ENCODE measurements around the gene KCNN4. TPM values are rescaled to one million over a fixed set of nuclear protein-coding genes. Genes with fewer than 3 reads are reported as not detected.
A peak's percentile ranks its signal among the peaks of the same experiment; 100 is the strongest.

The KCNN4 gene
- total RNA-seq, 6 experiments from 2014 or later, result 0.18 to 1.4 (median 0.27) TPM; not detected in 1

GRCh38 chr19:43784241-43784980, 3.6 kb upstream of the KCNN4 start:
- TF ChIP-seq CTCF (IDR thresholded peaks at IDR 0.05), result no peak
- no peak for TF ChIP-seq POLR2A (IDR thresholded peaks at IDR 0.05)
- intact Hi-C loops (cut with DNase I), result loop anchor here in 1 of 2 donors (5.0 kb wide), 1 partner anchor 37 kb away; no protein-coding TSS in a partner anchor

GRCh38 chr19:43783636-43784035, 2.9 kb upstream of the KCNN4 start:
- Histone ChIP-seq H3K4me3 (no peak overlapping the region), H3K9me3 (no peaks in the 10 kb centered on the region), H3K27ac (no peak overlapping the region), H3K36me3 (no peaks in the 10 kb centered on the region), H3K4me1 (no peaks in the 10 kb centered on the region), H3K27me3 (no peaks in the 10 kb centered on the region)
- intact Hi-C loops (cut with DNase I), result loop anchor here in 1 of 2 donors (5.0 kb wide), 1 partner anchor 36 kb away; no protein-coding TSS in a partner anchor
- TF ChIP-seq POLR2A (IDR thresholded peaks at IDR 0.05) (no peak), CTCF (IDR thresholded peaks at IDR 0.05) (no peak)
- WGBS (ENCODE audit: insufficient coverage, low coverage, low lambda C conversion rate, missing lambda C conversion rate), result 74% methylated on average over 8 of the region's 8 CpGs
- no peak for ATAC-seq
- no peak for DNase-seq

More at GRCh38 chr19:43784241-43784980, 3.6 kb upstream of the KCNN4 start:
- no peak overlapping the region for H3K4me3 ChIP-seq
- no peaks in the 10 kb centered on the region for H3K4me1 ChIP-seq
- ATAC-seq (peak in 1 of 4 donors; percentile 36), DNase-seq (no peak)
- no peak overlapping the region for H3K27ac ChIP-seq
- H3K27me3 ChIP-seq, result no peaks in the 10 kb centered on the region
- H3K9me3 ChIP-seq, result no peaks in the 10 kb centered on the region
- no peaks in the 10 kb centered on the region for H3K36me3 ChIP-seq
- WGBS (ENCODE audit: insufficient coverage, low coverage, low lambda C conversion rate, missing lambda C conversion rate), result 48% methylated on average over 4 of the region's 4 CpGs

- intact Hi-C loops (cut with DNase I), result loop anchor here in 1 of 2 donors (5.0 kb wide), 1 partner anchor 35 kb away; no protein-coding TSS in a partner anchor
- H3K27ac ChIP-seq, result no peak overlapping the region
- H3K36me3 ChIP-seq, result no peaks in the 10 kb centered on the region
- H3K27me3 ChIP-seq, result no peaks in the 10 kb centered on the region
- ATAC-seq, result no peak
- no peak for DNase-seq
- no peaks in the 10 kb centered on the region for H3K4me1 ChIP-seq
- H3K9me3 ChIP-seq, result no peaks in the 10 kb centered on the region
- no peak overlapping the region for H3K4me3 ChIP-seq
- WGBS (ENCODE audit: insufficient coverage, low coverage, low lambda C conversion rate, missing lambda C conversion rate), result no CpG with 5 or more reads among the region's 24 CpGs
- TF ChIP-seq POLR2A (IDR thresholded peaks at IDR 0.05) (no peak), CTCF (IDR thresholded peaks at IDR 0.05) (no peak)
Measured at GRCh38 chr19:43782689-43783231, 2.0 kb upstream of the KCNN4 start.

- Histone ChIP-seq H3K4me1 (no peaks in the 10 kb centered on the region), H3K27me3 (no peaks in the 10 kb centered on the region), H3K9me3 (no peaks in the 10 kb centered on the region), H3K4me3 (no peak overlapping the region), H3K36me3 (no peaks in the 10 kb centered on the region), H3K27ac (no peak overlapping the region)
- TF ChIP-seq CTCF (IDR thresholded peaks at IDR 0.05), result no peak
- TF ChIP-seq POLR2A (IDR thresholded peaks at IDR 0.05), result no peak
- ATAC-seq, result no peak
- 24% methylated on average over 4 of the region's 8 CpGs for WGBS (ENCODE audit: insufficient coverage, low coverage, low lambda C conversion rate, missing lambda C conversion rate)
- intact Hi-C loops (cut with DNase I), result loop anchor here in 1 of 2 donors (5.0 kb wide), 1 partner anchor 35 kb away; no protein-coding TSS in a partner anchor
- DNase-seq, result no peak
Measured at GRCh38 chr19:43782311-43782660, 1.5 kb upstream of the KCNN4 start.
